Activated T-helper 2 cell treated with anti-CD3 and anti-CD28 coated beads, Interferon-gamma antibody, Interleukin-2, Interleukin-4, amounts not matched to agents 10 μg/mL and 5 μg/mL and 100 μg/mL, durations not matched to agents 14 hours and 24 hours and 36 hours (primary cell): Measurements from ENCODE around the gene MED12L. TPM values are rescaled to one million over a fixed set of nuclear protein-coding genes. Genes with fewer than 3 reads are reported as not detected.
"Not testable (repeated sequence)": the region's sequence is repeated elsewhere in the genome, so short reads cannot be mapped to it uniquely, and the experiment has no call there.

Experiments
- DNase-seq: peaks from one replicate; pipeline ENCODE4 v3.0.0; 2021; ENCODE audit warnings: low spot score
- H3K27ac Mint-ChIP-seq: one replicate; pipeline ENCODE4 v1.8.0; 2021; ENCODE audit warnings: mixed read lengths
- H3K27me3 Mint-ChIP-seq: one replicate; pipeline ENCODE4 v1.8.0; 2021; ENCODE audit warnings: low read depth, mixed read lengths
- H3K36me3 Mint-ChIP-seq: one replicate; pipeline ENCODE4 v1.8.0; 2021; ENCODE audit warnings: low read depth, mixed read lengths
- H3K4me1 Mint-ChIP-seq: one replicate; pipeline ENCODE4 v1.8.0; 2021; ENCODE audit warnings: low read depth, mixed read lengths
- H3K4me3 Mint-ChIP-seq: one replicate; pipeline ENCODE4 v1.8.0; 2021; ENCODE audit warnings: low read depth, mild to moderate bottlenecking, moderate library complexity, mixed read lengths
- H3K9me3 Mint-ChIP-seq: one replicate; pipeline ENCODE4 v1.8.0; 2021; ENCODE audit warnings: mixed read lengths
- intact Hi-C: fragments of 100-400 bp; cut with micrococcal nuclease; formaldehyde crosslinking; loops from one replicate; pipeline ENCODE4 v1.15.1; 2023
- total RNA-seq: library from RNA; stranded (reverse); gene quantifications from 2 replicates; pipeline ENCODE4 v1.2.3, GENCODE V29; 2022

The MED12L gene
- total RNA-seq, 1 donor from 2014 or later, result 8.7 TPM

GRCh38 chr3:151230646-151231045 lies 145.2 kb downstream of the MED12L start:
- DNase-seq, result no peak
- intact Hi-C loops, result no loop called here
- no peak overlapping the region for H3K27ac Mint-ChIP-seq
- H3K4me1 Mint-ChIP-seq, result peaks cover 48% of the 10 kb centered on the region
- no peaks in the 10 kb centered on the region for H3K9me3 Mint-ChIP-seq
- no peaks in the 10 kb centered on the region for H3K36me3 Mint-ChIP-seq
- H3K27me3 Mint-ChIP-seq, result peaks cover 1% of the 10 kb centered on the region
- no peak overlapping the region for H3K4me3 Mint-ChIP-seq

DNA sequence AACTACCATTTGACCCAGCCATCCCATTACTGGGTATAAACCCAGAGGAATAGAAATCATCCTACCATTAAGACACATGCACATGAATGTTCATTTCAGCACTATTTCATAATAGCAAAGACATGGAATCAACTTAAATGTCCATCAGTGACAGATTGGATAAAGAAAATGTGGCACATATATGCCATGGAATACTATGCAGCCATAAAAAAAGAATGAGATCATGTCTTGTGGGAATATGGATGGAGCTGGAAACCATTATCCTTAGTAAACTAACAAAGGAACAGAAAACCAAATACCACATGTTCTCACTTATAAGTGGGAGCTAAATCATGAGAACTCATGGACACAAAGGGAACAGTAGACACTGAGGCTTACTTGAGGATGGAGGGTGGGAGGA lies 146.9 kb downstream of the MED12L start:
- H3K9me3 Mint-ChIP-seq, H3K27ac Mint-ChIP-seq, H3K36me3 Mint-ChIP-seq, H3K27me3 Mint-ChIP-seq, H3K4me3 Mint-ChIP-seq, intact Hi-C loops, DNase-seq: not testable (repeated sequence)
- H3K4me1 Mint-ChIP-seq, result peaks cover 31% of the 10 kb centered on the region

DNA sequence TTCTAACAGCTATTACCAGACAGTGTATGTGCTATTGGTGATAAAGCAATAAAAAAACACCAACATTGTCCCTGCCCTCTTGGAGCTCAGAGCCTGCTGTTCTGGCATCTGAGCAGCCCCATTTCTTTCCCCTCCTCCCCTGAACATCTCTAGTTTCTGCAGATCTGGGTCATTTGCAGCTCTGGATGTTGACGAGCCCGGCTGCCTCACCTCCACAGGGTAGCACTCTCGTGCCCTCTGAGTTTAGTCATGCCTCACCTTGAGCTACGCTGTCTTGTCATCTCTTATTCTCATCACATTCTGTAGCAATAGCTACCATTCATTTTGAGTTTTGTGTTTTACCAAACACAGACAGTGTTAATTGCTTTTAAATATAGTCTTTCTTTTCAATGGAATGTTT lies 147.5 kb downstream of the MED12L start:
- Mint-ChIP-seq H3K4me1 (peaks cover 25% of the 10 kb centered on the region), H3K9me3 (no peaks in the 10 kb centered on the region), H3K27ac (no peak overlapping the region), H3K4me3 (no peak overlapping the region), H3K27me3 (peaks cover 1% of the 10 kb centered on the region), H3K36me3 (no peaks in the 10 kb centered on the region)
- intact Hi-C loops, result no loop called here
- DNase-seq, result no peak

DNA sequence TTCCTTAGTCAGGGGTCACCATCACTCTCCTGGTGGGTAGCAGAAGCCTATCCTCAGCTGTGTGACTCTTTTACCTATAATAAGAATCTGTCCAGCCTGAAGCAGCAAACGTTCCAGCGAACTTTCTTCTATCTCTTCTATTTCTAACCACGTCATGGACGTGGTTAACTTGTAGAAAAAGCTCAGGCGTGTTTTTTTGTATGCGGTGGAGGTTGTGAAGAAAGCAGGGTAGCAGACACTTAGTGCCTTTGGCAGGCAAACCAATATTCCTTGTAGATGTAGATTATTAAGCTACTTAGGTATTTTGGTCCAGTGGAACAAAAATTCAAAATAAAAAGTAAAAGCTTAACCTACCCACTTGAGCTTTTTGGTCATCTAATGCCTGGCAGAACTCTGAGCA lies 149.4 kb downstream of the MED12L start:
- H3K27me3 Mint-ChIP-seq, result peaks cover 1% of the 10 kb centered on the region
- no peaks in the 10 kb centered on the region for H3K9me3 Mint-ChIP-seq
- no peak overlapping the region for H3K27ac Mint-ChIP-seq
- no peak overlapping the region for H3K4me3 Mint-ChIP-seq
- peaks cover 16% of the 10 kb centered on the region for H3K4me1 Mint-ChIP-seq
- DNase-seq, result no peak
- intact Hi-C loops, result no loop called here
- no peaks in the 10 kb centered on the region for H3K36me3 Mint-ChIP-seq

DNA sequence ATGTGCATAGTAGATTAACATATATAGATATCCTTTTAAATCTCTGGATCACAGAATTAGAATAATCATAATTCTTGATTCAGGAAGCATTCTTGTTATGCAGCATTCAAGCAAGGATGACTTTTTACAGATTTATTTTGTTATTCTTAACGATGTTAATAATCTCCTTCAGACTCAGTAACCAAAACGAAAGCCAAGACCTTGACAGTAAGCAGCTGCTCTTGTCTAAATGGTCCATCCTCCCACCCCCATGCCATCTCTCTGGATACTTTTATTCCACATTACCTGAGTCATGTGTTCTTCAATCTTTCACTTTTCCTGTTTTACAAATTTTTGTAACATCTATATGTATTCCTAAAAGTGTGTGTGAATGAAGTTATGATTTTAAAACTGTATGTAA lies 150.9 kb downstream of the MED12L start:
- Mint-ChIP-seq H3K27me3 (peaks cover 1% of the 10 kb centered on the region), H3K4me1 (peaks cover 9% of the 10 kb centered on the region), H3K9me3 (no peaks in the 10 kb centered on the region), H3K36me3 (no peaks in the 10 kb centered on the region), H3K4me3 (no peak overlapping the region), H3K27ac (no peak overlapping the region)
- DNase-seq, result no peak
- intact Hi-C loops, result no loop called here

- H3K36me3 Mint-ChIP-seq, result no peaks in the 10 kb centered on the region
- H3K4me3 Mint-ChIP-seq, result no peak overlapping the region
- intact Hi-C loops, result no loop called here
- peaks cover 1% of the 10 kb centered on the region for H3K27me3 Mint-ChIP-seq
- DNase-seq, result no peak
- H3K4me1 Mint-ChIP-seq, result peaks cover 8% of the 10 kb centered on the region
- H3K9me3 Mint-ChIP-seq, result no peaks in the 10 kb centered on the region
- H3K27ac Mint-ChIP-seq, result no peak overlapping the region
These were observed 151.3 kb downstream of the MED12L start for GRCh38 chr3:151236736-151237135.

DNA sequence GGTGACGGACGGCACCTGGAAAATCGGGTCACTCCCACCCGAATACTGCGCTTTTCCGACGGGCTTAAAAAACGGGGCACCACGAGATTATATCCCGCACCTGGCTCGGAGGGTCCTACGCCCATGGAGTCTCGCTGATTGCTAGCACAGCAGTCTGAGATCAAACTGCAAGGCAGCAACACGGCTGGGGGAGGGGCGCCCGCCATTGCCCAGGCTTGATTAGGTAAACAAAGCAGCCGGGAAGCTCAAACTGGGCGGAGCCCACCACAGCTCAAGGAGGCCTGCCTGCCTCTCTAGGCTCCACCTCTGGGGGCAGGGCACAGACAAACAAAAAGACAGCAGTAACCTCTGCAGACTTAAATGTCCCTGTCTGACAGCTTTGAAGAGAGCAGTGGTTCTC lies 156.5 kb downstream of the MED12L start:
- H3K4me3 Mint-ChIP-seq, H3K27me3 Mint-ChIP-seq, H3K27ac Mint-ChIP-seq, DNase-seq, H3K36me3 Mint-ChIP-seq, H3K9me3 Mint-ChIP-seq, intact Hi-C loops, H3K4me1 Mint-ChIP-seq: not testable (repeated sequence)

- no peaks in the 10 kb centered on the region for H3K36me3 Mint-ChIP-seq
- DNase-seq, result no peak
- no peak overlapping the region for H3K27ac Mint-ChIP-seq
- intact Hi-C loops, result no loop called here
- peaks cover 3% of the 10 kb centered on the region for H3K4me1 Mint-ChIP-seq
- H3K27me3 Mint-ChIP-seq, result peaks cover 27% of the 10 kb centered on the region
- H3K4me3 Mint-ChIP-seq, result no peak overlapping the region
- no peaks in the 10 kb centered on the region for H3K9me3 Mint-ChIP-seq
These were observed 163.4 kb downstream of the MED12L start for GRCh38 chr3:151248772-151249337.

- Mint-ChIP-seq H3K27me3 (peaks cover 20% of the 10 kb centered on the region), H3K4me3 (no peak overlapping the region), H3K9me3 (no peaks in the 10 kb centered on the region), H3K27ac (no peak overlapping the region), H3K4me1 (no peaks in the 10 kb centered on the region), H3K36me3 (no peaks in the 10 kb centered on the region)
- intact Hi-C loops, result no loop called here
- DNase-seq, result no peak
These were observed 171.3 kb downstream of the MED12L start for GRCh38 chr3:151256749-151257148.

GRCh38 chr3:151259664-151260063 lies 174.2 kb downstream of the MED12L start:
- intact Hi-C loops, result no loop called here
- no peaks in the 10 kb centered on the region for H3K9me3 Mint-ChIP-seq
- no peak for DNase-seq
- H3K27me3 Mint-ChIP-seq, result peaks cover 19% of the 10 kb centered on the region
- no peaks in the 10 kb centered on the region for H3K36me3 Mint-ChIP-seq
- no peak overlapping the region for H3K4me3 Mint-ChIP-seq
- no peaks in the 10 kb centered on the region for H3K4me1 Mint-ChIP-seq
- no peak overlapping the region for H3K27ac Mint-ChIP-seq

GRCh38 chr3:151262871-151263525 lies 177.5 kb downstream of the MED12L start:
- Mint-ChIP-seq H3K4me3 (no peak overlapping the region), H3K27me3 (peaks cover 5% of the 10 kb centered on the region), H3K36me3 (no peaks in the 10 kb centered on the region), H3K27ac (no peak overlapping the region), H3K9me3 (no peaks in the 10 kb centered on the region), H3K4me1 (peaks cover 14% of the 10 kb centered on the region)
- intact Hi-C loops, result no loop called here
- DNase-seq, result no peak

DNA sequence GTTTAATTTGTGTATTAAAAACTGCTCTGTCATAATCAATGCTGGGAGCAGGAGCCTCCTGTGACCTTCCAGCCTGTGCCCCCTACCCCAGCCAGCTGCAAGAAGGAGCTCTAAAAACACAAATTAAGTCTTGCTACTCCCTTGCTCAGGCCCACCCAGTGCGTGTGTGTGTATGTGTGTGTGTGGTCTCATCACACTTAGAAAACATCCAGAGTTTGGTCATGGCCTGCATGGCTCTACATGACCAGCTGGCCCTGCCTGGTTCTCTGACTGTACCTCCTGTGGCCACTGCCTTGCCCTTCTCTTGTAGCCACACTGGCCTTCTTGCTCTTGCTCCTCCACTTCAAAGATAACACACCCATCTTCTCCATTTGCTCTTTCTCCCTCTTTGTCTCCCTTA lies 179.1 kb downstream of the MED12L start:
- no peak overlapping the region for H3K27ac Mint-ChIP-seq
- no peak for DNase-seq
- H3K4me3 Mint-ChIP-seq, result no peak overlapping the region
- H3K36me3 Mint-ChIP-seq, result peaks cover 3% of the 10 kb centered on the region
- peaks cover 26% of the 10 kb centered on the region for H3K4me1 Mint-ChIP-seq
- H3K9me3 Mint-ChIP-seq, result no peaks in the 10 kb centered on the region
- H3K27me3 Mint-ChIP-seq, result peaks cover 4% of the 10 kb centered on the region
- intact Hi-C loops, result no loop called here

DNA sequence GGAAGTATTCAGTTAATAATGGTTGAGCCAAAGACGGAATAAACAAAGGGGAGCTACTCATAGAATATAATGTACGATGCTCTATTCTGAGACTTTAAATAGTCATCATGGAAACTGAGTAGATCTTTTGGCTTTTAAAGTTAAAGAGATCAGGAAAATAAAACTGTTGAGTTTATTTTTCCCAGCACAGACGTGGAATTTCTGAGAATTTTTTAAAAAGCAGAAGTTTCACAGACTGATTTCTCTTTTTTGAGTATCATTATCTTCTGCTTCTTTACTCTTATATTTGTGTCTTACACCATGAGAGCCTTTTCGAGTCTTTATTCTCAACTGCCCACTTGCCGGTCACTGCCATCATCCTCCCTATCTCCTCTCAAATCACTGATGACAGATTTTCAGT lies 179.7 kb downstream of the MED12L start:
- intact Hi-C loops, result no loop called here
- no peak overlapping the region for H3K4me3 Mint-ChIP-seq

DNA sequence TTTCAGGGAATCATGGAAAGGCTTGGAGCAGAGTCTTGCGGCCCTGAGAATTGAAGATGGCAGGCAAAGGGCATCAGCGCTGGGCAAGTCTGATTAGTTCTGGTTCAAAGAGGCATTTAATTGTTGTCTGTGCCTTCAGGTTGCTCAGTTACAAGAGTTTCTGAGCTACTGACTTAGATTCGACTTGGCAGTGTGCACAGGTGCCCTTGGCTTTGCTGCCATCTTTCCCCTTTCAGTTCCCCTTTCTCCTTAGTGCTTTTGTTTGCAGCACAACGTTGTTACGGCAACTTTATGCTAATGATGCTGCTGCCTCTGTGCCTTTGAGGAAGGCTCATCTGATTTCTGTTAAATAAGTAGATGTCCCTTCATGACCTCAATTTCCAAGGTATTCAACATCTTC lies 180.4 kb downstream of the MED12L start:
- no peak for DNase-seq
- intact Hi-C loops, result no loop called here

More for the DNA sequence above, 179.7 kb downstream of the MED12L start:
- no peak overlapping the region for H3K27ac Mint-ChIP-seq
- H3K27me3 Mint-ChIP-seq, result no peaks in the 10 kb centered on the region
- no peaks in the 10 kb centered on the region for H3K9me3 Mint-ChIP-seq
- peaks cover 7% of the 10 kb centered on the region for H3K36me3 Mint-ChIP-seq
- no peak for DNase-seq
- H3K4me1 Mint-ChIP-seq, result peaks cover 30% of the 10 kb centered on the region

More for the DNA sequence above, 180.4 kb downstream of the MED12L start:
- Mint-ChIP-seq H3K9me3 (no peaks in the 10 kb centered on the region), H3K4me1 (peaks cover 34% of the 10 kb centered on the region), H3K27ac (no peak overlapping the region), H3K27me3 (no peaks in the 10 kb centered on the region), H3K36me3 (peaks cover 7% of the 10 kb centered on the region), H3K4me3 (no peak overlapping the region)
